ENCODE data around the gene NOP9. TPM values are rescaled to one million over a fixed set of nuclear protein-coding genes. Genes with fewer than 3 reads are reported as not detected.

The NOP9 gene
- total RNA-seq, 1 experiment from 2014 or later = 34.0 TPM

GRCh38 chr14:24325041-24325530 is 25.4 kb downstream of the NOP9 start:
- DNase-seq (ENCODE audit: low spot score) = no peak
- TF ChIP-seq CTCF (conservative IDR thresholded peaks at IDR 0.05; ENCODE audit: low read depth, low read length) (no peak), EZH2 (IDR thresholded peaks at IDR 0.05; ENCODE audit: borderline replicate concordance, low read depth, low read length, poor library complexity, severe bottlenecking) (no peak)
- ChIA-PET CTCF (interaction anchor here (2.0 kb wide), 1 partner anchor 107 kb away, joined by 7 read pairs; no protein-coding TSS in a partner anchor), POLR2A (ENCODE audit: low non-redundant PET) (no interaction called here)
- BruUV-seq (replicated peaks) = no TSS peak
- Histone ChIP-seq H3K36me3 (ENCODE audit: insufficient read depth, low read length, poor library complexity, severe bottlenecking) (no peaks in the 10 kb centered on the region), H3K27me3 (replicated peaks; ENCODE audit: insufficient read depth, low read depth, low read length, poor library complexity) (no peaks in the 10 kb centered on the region), H3K27ac (ENCODE audit: low read depth, low read length, poor library complexity, severe bottlenecking) (no peak overlapping the region), H3K4me3 (ENCODE audit: low read depth, low read length, poor library complexity, severe bottlenecking) (no peak overlapping the region), H3K9me3 (ENCODE audit: low read depth, low read length, poor library complexity, severe bottlenecking) (no peaks in the 10 kb centered on the region), H3K4me1 (ENCODE audit: insufficient read depth, low read length, poor library complexity, severe bottlenecking) (no peaks in the 10 kb centered on the region)
- intact Hi-C loops (cut with micrococcal nuclease; ENCODE audit: unreplicated experiment) = no loop called here

- POLR2A ChIA-PET (ENCODE audit: low non-redundant PET) = no interaction called here
- Histone ChIP-seq H3K4me3 (ENCODE audit: low read depth, low read length, poor library complexity, severe bottlenecking) (no peak overlapping the region), H3K36me3 (ENCODE audit: insufficient read depth, low read length, poor library complexity, severe bottlenecking) (no peaks in the 10 kb centered on the region), H3K27me3 (replicated peaks; ENCODE audit: insufficient read depth, low read depth, low read length, poor library complexity) (no peaks in the 10 kb centered on the region), H3K4me1 (ENCODE audit: insufficient read depth, low read length, poor library complexity, severe bottlenecking) (no peaks in the 10 kb centered on the region), H3K9me3 (ENCODE audit: low read depth, low read length, poor library complexity, severe bottlenecking) (no peaks in the 10 kb centered on the region), H3K27ac (ENCODE audit: low read depth, low read length, poor library complexity, severe bottlenecking) (no peak overlapping the region)
- TF ChIP-seq EZH2 (IDR thresholded peaks at IDR 0.05; ENCODE audit: borderline replicate concordance, low read depth, low read length, poor library complexity, severe bottlenecking) (no peak), CTCF (conservative IDR thresholded peaks at IDR 0.05; ENCODE audit: low read depth, low read length) (no peak)
- CTCF ChIA-PET = interaction anchor here (0.7 to 2.0 kb wide), 3 partner anchors 18 to 117 kb away, joined by 3 to 7 read pairs (median 3); partner anchors contain the start of gene CIDEB
- intact Hi-C loops (cut with micrococcal nuclease; ENCODE audit: unreplicated experiment) = no loop called here
- BruUV-seq (replicated peaks) = no TSS peak
- DNase-seq (ENCODE audit: low spot score) = no peak
Measured at GRCh38 chr14:24325963-24326362, 26.3 kb downstream of the NOP9 start.

- DNase-seq (ENCODE audit: low spot score) = no peak
- Histone ChIP-seq H3K36me3 (ENCODE audit: insufficient read depth, low read length, poor library complexity, severe bottlenecking) (no peaks in the 10 kb centered on the region), H3K27ac (ENCODE audit: low read depth, low read length, poor library complexity, severe bottlenecking) (no peak overlapping the region), H3K27me3 (replicated peaks; ENCODE audit: insufficient read depth, low read depth, low read length, poor library complexity) (no peaks in the 10 kb centered on the region), H3K4me1 (ENCODE audit: insufficient read depth, low read length, poor library complexity, severe bottlenecking) (no peaks in the 10 kb centered on the region), H3K4me3 (ENCODE audit: low read depth, low read length, poor library complexity, severe bottlenecking) (no peak overlapping the region), H3K9me3 (ENCODE audit: low read depth, low read length, poor library complexity, severe bottlenecking) (no peaks in the 10 kb centered on the region)
- ChIA-PET POLR2A (ENCODE audit: low non-redundant PET) (interaction anchor here (0.6 to 0.7 kb wide), 2 partner anchors 18 to 96 kb away, joined by 8 to 14 read pairs; no protein-coding TSS in a partner anchor), CTCF (interaction anchor here (1.3 to 1.5 kb wide), 2 partner anchors 105 to 109 kb away, joined by 5 to 6 read pairs; no protein-coding TSS in a partner anchor)
- BruUV-seq (replicated peaks) = no TSS peak
- intact Hi-C loops (cut with micrococcal nuclease; ENCODE audit: unreplicated experiment) = no loop called here
- TF ChIP-seq EZH2 (IDR thresholded peaks at IDR 0.05; ENCODE audit: borderline replicate concordance, low read depth, low read length, poor library complexity, severe bottlenecking) (no peak), CTCF (conservative IDR thresholded peaks at IDR 0.05; ENCODE audit: low read depth, low read length) (no peak)
Measured at GRCh38 chr14:24327303-24327702, 27.7 kb downstream of the NOP9 start.
